ENCODE results near the gene AK2. TPM values are rescaled to one million over a fixed set of nuclear protein-coding genes. Genes with fewer than 3 reads are reported as not detected.

The AK2 gene
- total RNA-seq, 1 experiment from 2014 or later = 191 TPM

DNA sequence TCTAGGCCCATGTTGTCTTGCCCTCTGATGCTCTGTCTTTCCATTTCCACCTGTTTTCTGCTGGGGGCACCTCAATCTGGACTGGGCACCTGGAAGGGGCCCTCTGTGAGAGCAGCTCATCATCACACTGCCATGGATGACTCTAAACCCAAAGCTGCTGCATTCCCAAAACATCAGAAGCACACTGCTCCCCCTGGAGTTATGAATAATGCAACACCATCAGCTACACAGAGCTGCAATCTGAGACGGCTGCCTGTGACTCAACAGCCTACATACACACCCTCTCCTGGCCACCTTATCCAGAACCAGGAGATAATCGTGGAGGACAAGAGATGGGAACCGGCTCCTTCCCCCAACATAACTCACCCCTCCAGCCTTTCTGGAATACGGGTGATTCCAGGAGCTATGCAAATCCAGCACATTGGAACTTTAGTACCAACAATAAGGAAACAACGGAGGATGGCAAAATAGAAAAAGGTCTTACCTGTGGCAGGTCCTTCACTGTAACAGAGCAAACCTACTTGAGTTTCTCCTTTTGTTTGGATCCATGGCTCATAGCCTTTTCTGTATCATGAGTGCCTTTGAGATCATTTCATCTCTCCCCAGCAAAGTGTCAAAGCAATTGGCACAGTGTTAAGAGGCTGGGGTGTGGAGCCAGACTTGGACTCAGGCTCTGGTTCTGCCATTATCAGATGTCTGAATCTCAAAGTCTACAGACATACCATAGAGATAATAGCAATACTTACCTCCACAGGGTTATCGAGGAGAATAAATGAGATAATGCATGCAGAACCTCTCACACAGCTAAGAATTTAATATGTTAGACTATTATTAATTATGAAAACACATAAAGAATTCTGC, 29.3 kb downstream of the AK2 start:
- POLR2A ChIA-PET (ENCODE audit: unreplicated experiment) = interaction anchor here (0.6 to 1.1 kb wide), 3 partner anchors 18 to 44 kb away, joined by 3 to 19 read pairs (median 6); no protein-coding TSS in a partner anchor
- CTCF ChIA-PET = interaction anchor here (0.6 to 1.2 kb wide), 14 partner anchors 15 to 78 kb away, joined by 3 to 8 read pairs (median 3); partner anchors contain the start of gene RNF19B
- DNase-seq = peak; percentile 69 to 84

GRCh38 chr1:33005838-33006421, 30.8 kb downstream of the AK2 start:
- Histone ChIP-seq H4K20me1 (ENCODE audit: insufficient read depth) (peaks cover 4% of the 10 kb centered on the region; the same call in 1 of the 2 replicates), H3K9me3 (ENCODE audit: insufficient read depth, low read depth) (no peaks in the 10 kb centered on the region), H3K79me2 (ENCODE audit: low read depth) (peaks cover 19% of the 10 kb centered on the region; the same call in 1 of the 2 replicates), H3K4me2 (no peak overlapping the region), H3K9me2 (ENCODE audit: insufficient read depth) (no peaks in the 10 kb centered on the region), H3F3A (ENCODE audit: insufficient read depth, low read depth) (peaks cover 50% of the 10 kb centered on the region), H3K27me3 (ENCODE audit: insufficient read depth, low read depth) (no peaks in the 10 kb centered on the region), H3K4me3 (no peak overlapping the region), H3K4me1 (replicated peaks; ENCODE audit: insufficient read depth) (peaks cover 46% of the 10 kb centered on the region), H2AFZ (no peak overlapping the region), H3K36me3 (ENCODE audit: low read depth) (peaks cover 24% of the 10 kb centered on the region), H3K27ac (no peak overlapping the region)
- intact Hi-C loops (cut with micrococcal nuclease; ENCODE audit: unreplicated experiment) = loop anchor here (10.0 kb wide), 1 partner anchor 191 kb away; the partner anchor contains the start of genes S100PBP and YARS1
- ChIA-PET POLR2A (ENCODE audit: unreplicated experiment) (interaction anchor here (0.5 to 0.6 kb wide), 3 partner anchors 13 to 93 kb away, joined by 3 to 11 read pairs (median 3); no protein-coding TSS in a partner anchor), CTCF (interaction anchor here (1.0 kb wide), 1 partner anchor 18 kb away, joined by 3 read pairs; no protein-coding TSS in a partner anchor)
- no peak for DNase-seq
- BruUV-seq (replicated peaks) = no TSS peak
- TF ChIP-seq CTCF (conservative IDR thresholded peaks at IDR 0.05) (no peak), EZH2 (IDR thresholded peaks at IDR 0.05; ENCODE audit: low read depth) (no peak)

More for the DNA sequence above, 29.3 kb downstream of the AK2 start:
- H3K79me2 ChIP-seq (ENCODE audit: low read depth) = peaks cover 19% of the 10 kb centered on the region; the same call in 1 of the 2 replicates
- peaks cover 57% of the 10 kb centered on the region for H3K4me1 ChIP-seq (replicated peaks; ENCODE audit: insufficient read depth)
- H3K9me2 ChIP-seq (ENCODE audit: insufficient read depth) = no peaks in the 10 kb centered on the region
- H2AFZ ChIP-seq = no peak overlapping the region
- no peak overlapping the region for H3K4me3 ChIP-seq
- H3K9me3 ChIP-seq (ENCODE audit: insufficient read depth, low read depth) = no peaks in the 10 kb centered on the region
- H3K27me3 ChIP-seq (ENCODE audit: insufficient read depth, low read depth) = no peaks in the 10 kb centered on the region
- peak overlapping the region; percentile 71 for H3K27ac ChIP-seq
- peaks cover 55% of the 10 kb centered on the region for H3F3A ChIP-seq (ENCODE audit: insufficient read depth, low read depth)
- BruUV-seq (replicated peaks) = no TSS peak
- H4K20me1 ChIP-seq (ENCODE audit: insufficient read depth) = peaks cover 4% of the 10 kb centered on the region; the same call in 1 of the 2 replicates
- H3K36me3 ChIP-seq (ENCODE audit: low read depth) = peaks cover 31% of the 10 kb centered on the region
- intact Hi-C loops (cut with micrococcal nuclease; ENCODE audit: unreplicated experiment) = loop anchor here (1.0 to 10.0 kb wide), 5 partner anchors 39 to 193 kb away; partner anchors contain the start of genes S100PBP and YARS1
- TF ChIP-seq EZH2 (IDR thresholded peaks at IDR 0.05; ENCODE audit: low read depth) = no peak
- peak; percentile 77 for TF ChIP-seq CTCF (conservative IDR thresholded peaks at IDR 0.05)
- peak overlapping the region; percentile 39 for H3K4me2 ChIP-seq
